MM.1S (cell line): Measurements from ENCODE around the gene BMP10.

Experiments used
- DNase-seq: peaks from one replicate; pipeline ENCODE4 v3.0.0-alpha.2; 2015
- H2AFZ ChIP-seq: fragments of 300-600 bp; sonication (generic); 2 replicates; pipeline ENCODE4 v1.6.0; 2016; ENCODE audit warnings: antibody characterized with exemption, low read length
- H3F3A ChIP-seq: fragments of 300-600 bp; sonication (generic); 2 replicates; pipeline ENCODE4 v1.6.1; 2016; ENCODE audit warnings: mild to moderate bottlenecking, antibody characterized with exemption, low read length, moderate library complexity, mixed read lengths; ENCODE audit not compliant: insufficient read depth
- H3K27ac ChIP-seq: fragments of 300-600 bp; sonication (generic); 2 replicates; pipeline ENCODE4 v1.5.1; 2016; ENCODE audit warnings: mild to moderate bottlenecking, low read length
- H3K27me3 ChIP-seq: fragments of 300-600 bp; sonication (generic); replicated peaks from 2 replicates; pipeline ENCODE4 v1.6.0; 2016; ENCODE audit warnings: low read length; ENCODE audit not compliant: insufficient read depth
- H3K36me3 ChIP-seq: fragments of 300-600 bp; sonication (generic); replicated peaks from 2 replicates; pipeline ENCODE4 v1.6.1; 2016; ENCODE audit warnings: mild to moderate bottlenecking, low read length, mixed read lengths; ENCODE audit not compliant: insufficient read depth
- H3K4me1 ChIP-seq: fragments of 300-600 bp; sonication (generic); 2 replicates; pipeline ENCODE4 v1.6.1; 2016; ENCODE audit warnings: low read length, mixed read lengths
- H3K4me2 ChIP-seq: fragments of 300-600 bp; sonication (generic); 2 replicates; pipeline ENCODE4 v1.6.0; 2016; ENCODE audit warnings: low read depth, low read length
- H3K4me3 ChIP-seq: fragments of 300-600 bp; sonication (generic); 2 replicates; pipeline ENCODE4 v1.5.1; 2016; ENCODE audit warnings: low read length, mixed read lengths
- H3K79me2 ChIP-seq: fragments of 300-600 bp; sonication (generic); 2 replicates; pipeline ENCODE4 v1.6.1; 2016; ENCODE audit warnings: mixed run types, low read length, mixed read lengths
- H3K9ac ChIP-seq: fragments of 300-600 bp; sonication (generic); 2 replicates; pipeline ENCODE4 v1.6.1; 2016; ENCODE audit warnings: low read length, mixed read lengths
- H3K9me2 ChIP-seq: fragments of 300-600 bp; sonication (generic); replicated peaks from 2 replicates; pipeline ENCODE4 v1.6.1; 2016; ENCODE audit warnings: mild to moderate bottlenecking, low read length, mixed read lengths; ENCODE audit not compliant: insufficient read depth
- H3K9me3 ChIP-seq: fragments of 300-600 bp; sonication (generic); replicated peaks from 2 replicates; pipeline ENCODE4 v1.6.1; 2016; ENCODE audit warnings: mild to moderate bottlenecking, low read length, mixed read lengths; ENCODE audit not compliant: insufficient read depth
- H4K20me1 ChIP-seq: fragments of 300-600 bp; sonication (generic); 2 replicates; pipeline ENCODE4 v1.6.1; 2016; ENCODE audit warnings: mild to moderate bottlenecking, low read length, moderate library complexity, mixed read lengths; ENCODE audit not compliant: insufficient read depth
- EZH2 ChIP-seq: fragments of 300-600 bp; sonication (generic); optimal IDR thresholded peaks from 2 replicates; pipeline ENCODE3; 2017; ENCODE audit warnings: low read depth, mild to moderate bottlenecking, antibody characterized with exemption, low read length, mixed read lengths
- EZH2phosphoT487 ChIP-seq: fragments of 300-600 bp; sonication (generic); IDR thresholded peaks from 2 replicates; pipeline ENCODE4 v1.6.1; 2018; ENCODE audit warnings: antibody characterized with exemption, low read length
- TF ChIP-seq, protein P1 (sequence below): fragments of 300-600 bp; sonication (generic); IDR thresholded peaks from 2 replicates; pipeline ENCODE4 v1.5.1; 2016; ENCODE audit warnings: antibody characterized with exemption, low read length, mixed read lengths

The BMP10 gene

DNA sequence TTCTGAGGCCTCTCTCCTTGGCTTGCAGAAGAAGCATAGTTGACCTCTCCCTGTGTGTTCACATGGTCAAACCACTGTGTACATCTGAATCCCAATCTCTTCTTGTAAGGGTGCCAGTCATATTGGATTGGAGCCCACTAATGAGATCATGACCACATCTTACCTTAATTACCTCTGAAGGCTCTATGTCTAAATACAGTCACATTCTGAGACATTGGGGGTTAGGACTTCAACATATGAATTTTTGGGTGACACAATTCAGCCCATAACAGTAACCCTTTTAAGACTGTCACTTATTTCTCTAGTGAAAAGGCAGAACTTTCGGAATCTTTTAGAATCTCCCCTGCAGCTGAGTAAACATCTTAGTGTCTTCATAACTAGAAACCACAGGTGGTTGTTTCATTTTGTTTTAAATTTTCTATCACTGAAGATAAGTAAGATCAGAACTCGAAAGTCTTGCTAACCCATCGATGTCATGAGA is 33.3 kb downstream of the BMP10 start:
- no peaks in the 10 kb centered on the region for H3K27me3 ChIP-seq
- H3K4me3 ChIP-seq = no peak overlapping the region
- H3K4me2 ChIP-seq = peak overlapping the region; percentile 28
- no peaks in the 10 kb centered on the region for H3K79me2 ChIP-seq
- peak; percentile 87 for DNase-seq
- H3K4me1 ChIP-seq = peaks cover 60% of the 10 kb centered on the region
- peak overlapping the region; percentile 55; the same call in 1 of the 2 replicates for H2AFZ ChIP-seq
- peak overlapping the region; percentile 7; the same call in 1 of the 2 replicates for H3K9ac ChIP-seq
- H3K36me3 ChIP-seq = no peaks in the 10 kb centered on the region
- H4K20me1 ChIP-seq = no peaks in the 10 kb centered on the region
- peaks cover 27% of the 10 kb centered on the region for H3F3A ChIP-seq
- no peaks in the 10 kb centered on the region for H3K9me3 ChIP-seq
- peak overlapping the region; percentile 77 for H3K27ac ChIP-seq
- H3K9me2 ChIP-seq = no peaks in the 10 kb centered on the region
- TF ChIP-seq, protein P1, sequence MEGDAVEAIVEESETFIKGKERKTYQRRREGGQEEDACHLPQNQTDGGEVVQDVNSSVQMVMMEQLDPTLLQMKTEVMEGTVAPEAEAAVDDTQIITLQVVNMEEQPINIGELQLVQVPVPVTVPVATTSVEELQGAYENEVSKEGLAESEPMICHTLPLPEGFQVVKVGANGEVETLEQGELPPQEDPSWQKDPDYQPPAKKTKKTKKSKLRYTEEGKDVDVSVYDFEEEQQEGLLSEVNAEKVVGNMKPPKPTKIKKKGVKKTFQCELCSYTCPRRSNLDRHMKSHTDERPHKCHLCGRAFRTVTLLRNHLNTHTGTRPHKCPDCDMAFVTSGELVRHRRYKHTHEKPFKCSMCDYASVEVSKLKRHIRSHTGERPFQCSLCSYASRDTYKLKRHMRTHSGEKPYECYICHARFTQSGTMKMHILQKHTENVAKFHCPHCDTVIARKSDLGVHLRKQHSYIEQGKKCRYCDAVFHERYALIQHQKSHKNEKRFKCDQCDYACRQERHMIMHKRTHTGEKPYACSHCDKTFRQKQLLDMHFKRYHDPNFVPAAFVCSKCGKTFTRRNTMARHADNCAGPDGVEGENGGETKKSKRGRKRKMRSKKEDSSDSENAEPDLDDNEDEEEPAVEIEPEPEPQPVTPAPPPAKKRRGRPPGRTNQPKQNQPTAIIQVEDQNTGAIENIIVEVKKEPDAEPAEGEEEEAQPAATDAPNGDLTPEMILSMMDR = no peak
- no peak for TF ChIP-seq EZH2
- no peak for TF ChIP-seq EZH2phosphoT487

DNA sequence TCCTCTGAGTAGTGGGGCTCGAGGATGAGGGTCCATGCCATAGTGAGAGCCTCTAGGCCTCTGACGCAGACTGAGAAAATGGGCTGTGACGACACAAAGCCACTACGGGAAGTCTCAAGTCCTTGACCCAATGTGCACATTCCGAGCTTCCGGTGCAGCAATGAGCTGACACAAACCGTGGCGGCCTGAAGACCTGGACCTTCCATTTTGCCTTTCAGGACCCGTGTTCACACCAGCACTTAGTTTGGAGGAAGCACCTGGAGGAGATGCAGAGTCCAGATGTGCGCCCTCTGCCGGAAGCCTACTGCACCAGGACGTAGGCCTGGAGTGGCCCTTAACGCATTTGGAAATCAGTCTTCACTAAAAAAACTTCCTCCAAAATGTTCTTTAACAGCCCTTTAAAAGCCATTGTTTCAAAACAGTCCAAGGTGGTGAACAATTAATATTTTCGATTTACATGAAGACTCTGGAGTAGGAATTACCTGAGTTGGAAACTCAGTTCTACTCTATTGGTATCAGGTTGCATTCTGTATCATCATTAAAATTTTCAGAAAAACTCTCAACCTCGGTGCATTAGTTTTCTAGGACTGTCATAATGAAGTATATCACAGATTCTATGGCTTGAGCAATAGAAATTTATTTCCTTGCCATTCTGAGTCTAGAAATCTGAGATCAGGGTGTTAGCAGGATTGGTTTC is 33.9 kb downstream of the BMP10 start:
- DNase-seq = peak; percentile 80
- no peaks in the 10 kb centered on the region for H4K20me1 ChIP-seq
- no peaks in the 10 kb centered on the region for H3K9me3 ChIP-seq
- H3K9ac ChIP-seq = peak overlapping the region; percentile 7; the same call in 1 of the 2 replicates
- no peak for TF ChIP-seq EZH2phosphoT487
- TF ChIP-seq, protein P1 = peak; percentile 90
- TF ChIP-seq EZH2 = no peak
- no peak overlapping the region for H3K4me3 ChIP-seq
- peak overlapping the region; percentile 28 for H3K4me2 ChIP-seq
- H3K4me1 ChIP-seq = peaks cover 65% of the 10 kb centered on the region
- peak overlapping the region; percentile 77 for H3K27ac ChIP-seq
- H3K9me2 ChIP-seq = no peaks in the 10 kb centered on the region
- H3K27me3 ChIP-seq = no peaks in the 10 kb centered on the region
- H3F3A ChIP-seq = peaks cover 33% of the 10 kb centered on the region
- no peaks in the 10 kb centered on the region for H3K36me3 ChIP-seq
- peak overlapping the region; percentile 55 for H2AFZ ChIP-seq
- H3K79me2 ChIP-seq = no peaks in the 10 kb centered on the region

DNA sequence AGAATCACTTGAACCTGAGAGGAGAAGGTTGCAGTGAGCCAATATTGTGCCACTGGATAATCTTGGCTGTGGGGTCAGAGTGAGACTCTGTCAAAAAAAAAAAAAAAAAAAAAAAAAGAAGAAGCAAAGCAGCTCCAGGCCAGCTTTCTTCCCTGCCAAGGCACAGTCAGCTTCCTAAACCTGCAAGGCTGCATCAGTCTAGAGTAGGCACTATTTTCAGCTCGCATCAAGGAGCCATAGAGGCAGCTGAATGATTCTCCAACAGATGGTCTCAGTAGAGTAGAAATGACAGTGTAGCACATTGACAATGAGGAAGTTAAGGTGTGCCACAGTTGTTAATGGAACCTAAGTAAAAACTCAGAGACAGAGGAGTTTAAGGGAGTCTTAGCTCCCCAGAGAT is 35.6 kb downstream of the BMP10 start:
- TF ChIP-seq EZH2 (no peak), EZH2phosphoT487 (no peak)
- TF ChIP-seq, protein P1 = no peak
- Histone ChIP-seq H3K4me3 (no peak overlapping the region), H3K79me2 (no peaks in the 10 kb centered on the region), H3K9ac (no peak overlapping the region), H2AFZ (no peak overlapping the region), H3K27ac (no peak overlapping the region), H3K27me3 (no peaks in the 10 kb centered on the region), H4K20me1 (no peaks in the 10 kb centered on the region), H3K36me3 (no peaks in the 10 kb centered on the region), H3K9me2 (no peaks in the 10 kb centered on the region), H3F3A (peaks cover 44% of the 10 kb centered on the region), H3K4me2 (no peak overlapping the region), H3K9me3 (no peaks in the 10 kb centered on the region), H3K4me1 (peaks cover 72% of the 10 kb centered on the region)
- DNase-seq = no peak
